Activated CD8-positive, alpha-beta memory T cell treated with anti-CD3 and anti-CD28 coated beads, Interleukin-2, amount 50 U/mL, for 4 hours (primary cell): ENCODE measurements around the gene WDR90.

Experiments
- DNase-seq: peaks from one replicate; pipeline ENCODE4 v3.0.0-alpha.2; 2020

Gene WDR90

DNA sequence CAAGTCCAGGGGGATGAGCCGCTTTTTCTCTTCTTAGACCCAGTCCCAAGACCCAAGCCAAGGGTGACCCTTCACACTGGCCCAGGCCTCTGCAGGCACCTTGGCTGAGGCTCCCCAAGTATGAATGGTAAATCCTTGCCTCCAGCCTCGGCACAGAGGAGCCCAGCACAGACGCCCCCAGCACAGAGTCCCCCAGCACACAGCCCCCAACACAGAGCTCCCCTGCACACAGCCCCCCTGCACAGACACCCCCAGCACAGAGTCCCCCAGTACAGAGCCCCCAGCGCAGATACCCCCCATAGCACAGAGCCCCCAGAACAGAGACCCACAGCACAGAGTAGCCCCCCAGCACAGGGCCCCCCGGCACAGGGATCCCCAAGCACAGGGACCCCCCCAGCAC is 8.6 kb upstream of the WDR90 start:
- DNase-seq: no peak

GRCh38 chr16:641326-642188 is 7.6 kb upstream of the WDR90 start, which contains the start of gene MCRIP2:
Gene MCRIP2 (plus strand): TSS chr16:641828. CDS start chr16:641992, 164 bp downstream.
- peak; percentile 69 for DNase-seq

GRCh38 chr16:642189-643049 is 6.7 kb upstream of the WDR90 start:
- DNase-seq: peak; percentile 39

DNA sequence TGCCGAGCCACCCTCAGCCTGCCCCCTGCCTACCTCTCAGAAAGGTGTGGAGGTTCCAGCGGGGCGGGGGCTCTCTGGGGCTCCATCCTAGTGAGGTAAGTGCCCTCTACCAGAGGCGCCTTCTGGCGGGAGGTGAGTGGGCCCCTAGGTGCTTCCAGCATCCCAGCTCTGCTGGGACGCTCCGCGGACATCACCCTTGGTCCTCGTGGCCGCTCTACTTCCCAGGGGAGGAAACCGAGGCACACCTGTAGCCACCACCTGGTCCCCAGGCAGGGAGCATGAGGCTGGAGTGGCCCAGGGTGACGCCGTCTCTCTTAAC is 6.2 kb upstream of the WDR90 start:
- DNase-seq: no peak

- no peak for DNase-seq
These were observed 4.6 kb upstream of the WDR90 start for GRCh38 chr16:644556-644955.

GRCh38 chr16:645852-646678 is 3.1 kb upstream of the WDR90 start:
- DNase-seq: no peak

DNA sequence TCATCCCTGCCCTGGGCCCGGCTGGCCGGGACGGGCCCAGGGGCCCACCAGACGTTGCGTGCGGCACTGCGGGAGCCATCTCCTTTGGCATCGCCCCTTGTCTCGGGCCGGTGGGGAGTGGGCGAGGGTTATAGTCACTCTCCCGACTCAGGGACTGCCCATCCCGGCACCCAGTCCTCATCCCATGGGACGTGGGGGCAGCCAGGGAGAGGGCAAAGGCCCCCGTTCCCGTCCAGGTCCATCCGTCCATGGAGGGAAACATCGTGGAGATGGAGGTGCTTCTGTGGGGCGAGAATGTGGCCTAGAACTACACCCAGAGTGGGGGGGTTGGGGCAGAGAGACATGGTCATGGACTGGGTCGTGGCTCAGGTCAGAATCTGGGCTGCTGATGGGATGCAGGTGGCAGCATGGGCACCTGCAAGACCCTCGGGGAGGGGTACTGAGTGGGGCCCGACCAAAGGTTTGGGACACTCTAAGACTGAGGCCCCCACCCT is 2.4 kb upstream of the WDR90 start:
- DNase-seq: no peak

DNA sequence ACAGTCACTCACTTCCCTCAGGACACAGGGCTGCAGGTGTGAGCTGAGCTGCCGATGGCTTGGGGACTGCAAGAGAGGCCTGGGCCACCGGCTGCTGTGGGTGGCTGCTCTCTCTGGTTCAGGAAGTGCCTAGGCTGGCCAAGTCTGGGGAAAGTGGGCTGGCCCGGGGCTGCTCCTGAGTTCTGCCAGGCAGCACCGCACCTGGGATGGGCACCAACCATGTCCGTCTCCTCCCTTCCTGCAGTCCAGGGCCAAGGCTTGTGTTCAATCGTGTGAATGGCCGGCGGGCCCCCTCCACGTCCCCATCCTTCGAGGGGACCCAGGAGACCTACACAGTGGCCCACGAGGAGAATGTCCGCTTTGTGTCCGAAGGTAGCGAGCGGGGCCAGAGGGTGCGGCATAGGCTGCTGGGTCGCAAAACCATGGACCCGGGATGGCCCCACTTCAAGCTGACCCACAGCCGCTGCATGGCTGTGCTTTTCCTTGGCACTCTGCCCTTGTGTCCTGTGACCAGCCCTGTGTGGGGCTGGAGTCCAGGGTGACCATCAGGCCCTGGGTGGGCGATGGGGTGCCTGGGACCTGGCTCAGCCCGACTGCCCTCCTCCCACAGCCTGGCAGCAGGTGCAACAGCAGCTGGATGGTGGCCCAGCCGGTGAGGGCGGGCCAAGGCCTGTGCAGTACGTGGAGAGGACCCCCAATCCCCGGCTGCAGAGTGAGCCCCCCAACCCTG is 1.8 kb upstream of the WDR90 start:
- DNase-seq: no peak

DNA sequence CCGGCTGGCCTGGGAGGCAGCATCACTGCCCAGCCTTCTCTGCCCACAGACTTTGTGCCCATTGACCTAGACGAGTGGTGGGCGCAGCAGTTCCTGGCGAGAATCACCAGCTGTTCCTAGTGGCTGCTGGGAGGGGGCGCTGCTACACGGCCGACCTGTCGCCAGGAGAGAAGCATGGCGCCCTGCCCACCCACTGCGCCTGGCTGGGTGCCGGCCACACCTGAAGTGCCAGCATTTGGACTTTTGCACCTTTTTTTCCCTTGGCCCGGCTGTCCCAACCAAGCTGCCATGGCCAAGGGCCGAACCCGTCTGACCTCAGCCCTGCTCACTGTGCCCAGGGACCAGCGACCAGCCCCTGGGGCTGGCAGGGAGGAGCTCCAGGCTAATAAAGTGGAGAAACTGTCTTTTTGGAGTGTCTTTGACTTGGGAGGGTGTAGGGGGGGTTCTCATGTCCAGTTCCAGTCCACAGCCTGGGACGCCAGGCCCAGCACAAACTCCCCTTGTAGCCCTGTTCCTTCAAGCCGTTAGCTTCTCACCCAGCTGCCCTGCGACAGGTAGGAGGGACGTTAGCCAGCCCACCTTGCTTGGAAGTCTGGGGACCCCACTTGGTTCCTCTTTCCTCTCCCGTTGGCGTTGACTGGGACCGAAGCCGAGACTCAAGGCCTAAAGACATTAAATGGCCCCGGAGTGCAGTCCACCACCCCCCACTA is 939 bp upstream of the WDR90 start:
- peak; percentile 34 for DNase-seq

- no peak for DNase-seq
These were observed 466 bp downstream of the WDR90 start for GRCh38 chr16:649631-650030.

- DNase-seq: no peak
These were observed 2.7 kb downstream of the WDR90 start for GRCh38 chr16:651844-652243.

GRCh38 chr16:652454-653305 is 3.5 kb downstream of the WDR90 start:
- no peak for DNase-seq

GRCh38 chr16:654034-654433 is 4.9 kb downstream of the WDR90 start:
- no peak for DNase-seq

DNA sequence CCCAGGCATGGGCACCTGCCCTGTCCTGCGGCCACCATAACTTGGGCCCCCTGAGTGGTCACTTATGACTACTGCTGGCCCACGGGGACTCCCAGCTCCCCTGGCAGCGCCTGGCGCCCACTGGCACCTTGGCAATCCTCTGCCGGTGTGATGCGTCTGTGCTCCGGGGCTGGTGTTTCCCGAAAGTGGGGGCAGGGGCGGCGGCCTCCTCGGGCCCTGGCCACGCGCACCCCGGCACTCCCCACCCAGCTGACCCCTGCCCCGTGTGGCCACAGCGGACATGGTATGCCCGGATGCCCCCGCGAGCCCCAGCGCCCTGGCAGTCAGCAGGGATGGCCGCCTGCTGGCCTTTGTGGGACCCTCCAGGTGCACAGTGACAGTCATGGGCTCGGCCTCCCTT is 8.3 kb downstream of the WDR90 start:
- DNase-seq: no peak

- DNase-seq: no peak
These were observed 9.8 kb downstream of the WDR90 start for GRCh38 chr16:658679-659571.

DNA sequence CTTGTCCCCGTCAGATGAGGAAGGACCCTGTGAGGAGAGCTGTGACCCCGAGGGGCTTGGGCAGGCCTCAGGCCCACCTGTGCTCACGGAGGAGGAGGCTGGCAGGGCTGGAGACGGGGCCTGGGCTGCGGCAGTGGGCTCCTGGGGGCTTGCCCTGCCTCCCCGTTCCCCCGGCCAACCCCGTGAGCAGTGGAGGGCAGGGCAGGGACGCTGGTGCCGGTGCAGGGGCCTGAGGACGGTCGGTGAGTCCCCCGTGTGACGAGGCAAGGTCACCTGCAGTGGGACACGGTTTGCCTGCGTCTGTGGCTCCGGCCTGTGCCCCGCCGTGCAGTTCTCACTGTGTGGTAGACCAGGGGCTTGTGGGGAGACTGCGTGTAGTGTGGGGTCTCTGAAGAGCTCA is 10.5 kb downstream of the WDR90 start:
- no peak for DNase-seq

- DNase-seq: no peak
These were observed 10.9 kb downstream of the WDR90 start for GRCh38 chr16:660132-660458.

GRCh38 chr16:660459-661183 is 11.5 kb downstream of the WDR90 start:
- peak; percentile 61 for DNase-seq
